Measurements from ENCODE around the gene PHYHIPL.

Gene PHYHIPL

DNA sequence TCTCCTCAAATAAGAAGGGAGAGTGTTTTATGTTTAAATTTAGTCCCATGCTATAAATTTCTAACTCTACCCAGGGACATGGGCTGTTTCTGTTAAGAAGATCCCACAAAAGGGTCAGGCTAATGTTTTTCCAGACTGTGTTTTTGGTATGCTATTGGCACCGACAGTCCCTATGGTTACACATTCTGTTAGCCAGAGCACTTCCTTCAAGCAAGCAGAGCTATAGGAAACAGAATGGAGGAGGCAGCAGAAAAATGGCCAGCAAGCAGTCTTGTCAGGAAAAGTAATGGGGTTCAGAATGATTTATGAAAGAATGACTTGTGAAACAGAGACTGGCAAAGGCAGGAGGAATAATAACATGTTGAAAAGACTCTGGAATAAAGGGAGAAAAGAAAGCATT, 44.8 kb upstream of the PHYHIPL start:
- no peaks in the 10 kb centered on the region for H3K27me3 ChIP-seq (ENCODE audit: low read depth, low read length)
- no peak overlapping the region for H3K4me3 ChIP-seq (ENCODE audit: low read length)
- TF ChIP-seq, protein P1, sequence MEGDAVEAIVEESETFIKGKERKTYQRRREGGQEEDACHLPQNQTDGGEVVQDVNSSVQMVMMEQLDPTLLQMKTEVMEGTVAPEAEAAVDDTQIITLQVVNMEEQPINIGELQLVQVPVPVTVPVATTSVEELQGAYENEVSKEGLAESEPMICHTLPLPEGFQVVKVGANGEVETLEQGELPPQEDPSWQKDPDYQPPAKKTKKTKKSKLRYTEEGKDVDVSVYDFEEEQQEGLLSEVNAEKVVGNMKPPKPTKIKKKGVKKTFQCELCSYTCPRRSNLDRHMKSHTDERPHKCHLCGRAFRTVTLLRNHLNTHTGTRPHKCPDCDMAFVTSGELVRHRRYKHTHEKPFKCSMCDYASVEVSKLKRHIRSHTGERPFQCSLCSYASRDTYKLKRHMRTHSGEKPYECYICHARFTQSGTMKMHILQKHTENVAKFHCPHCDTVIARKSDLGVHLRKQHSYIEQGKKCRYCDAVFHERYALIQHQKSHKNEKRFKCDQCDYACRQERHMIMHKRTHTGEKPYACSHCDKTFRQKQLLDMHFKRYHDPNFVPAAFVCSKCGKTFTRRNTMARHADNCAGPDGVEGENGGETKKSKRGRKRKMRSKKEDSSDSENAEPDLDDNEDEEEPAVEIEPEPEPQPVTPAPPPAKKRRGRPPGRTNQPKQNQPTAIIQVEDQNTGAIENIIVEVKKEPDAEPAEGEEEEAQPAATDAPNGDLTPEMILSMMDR (IDR thresholded peaks at IDR 0.05; ENCODE audit: low read depth, low read length): no peak
- TF ChIP-seq EZH2phosphoT487 (IDR thresholded peaks at IDR 0.05; ENCODE audit: low read depth): no peak
- no peak overlapping the region for H3K27ac ChIP-seq (ENCODE audit: low read length)
- no peaks in the 10 kb centered on the region for H3K79me2 ChIP-seq (ENCODE audit: low read length)
- H3K9me3 ChIP-seq (ENCODE audit: insufficient read depth, low read length): no peaks in the 10 kb centered on the region
- H3K9ac ChIP-seq (ENCODE audit: low read length): no peak overlapping the region
- H2AFZ ChIP-seq (ENCODE audit: low read depth, low read length): no peak overlapping the region
- no peak overlapping the region for H3K4me2 ChIP-seq (ENCODE audit: low read length)
- H3K36me3 ChIP-seq (replicated peaks; ENCODE audit: low read depth, low read length): no peaks in the 10 kb centered on the region
- no peaks in the 10 kb centered on the region for H3K4me1 ChIP-seq (ENCODE audit: low read length)
- no peaks in the 10 kb centered on the region for H4K20me1 ChIP-seq (ENCODE audit: insufficient read depth, low read length)

DNA sequence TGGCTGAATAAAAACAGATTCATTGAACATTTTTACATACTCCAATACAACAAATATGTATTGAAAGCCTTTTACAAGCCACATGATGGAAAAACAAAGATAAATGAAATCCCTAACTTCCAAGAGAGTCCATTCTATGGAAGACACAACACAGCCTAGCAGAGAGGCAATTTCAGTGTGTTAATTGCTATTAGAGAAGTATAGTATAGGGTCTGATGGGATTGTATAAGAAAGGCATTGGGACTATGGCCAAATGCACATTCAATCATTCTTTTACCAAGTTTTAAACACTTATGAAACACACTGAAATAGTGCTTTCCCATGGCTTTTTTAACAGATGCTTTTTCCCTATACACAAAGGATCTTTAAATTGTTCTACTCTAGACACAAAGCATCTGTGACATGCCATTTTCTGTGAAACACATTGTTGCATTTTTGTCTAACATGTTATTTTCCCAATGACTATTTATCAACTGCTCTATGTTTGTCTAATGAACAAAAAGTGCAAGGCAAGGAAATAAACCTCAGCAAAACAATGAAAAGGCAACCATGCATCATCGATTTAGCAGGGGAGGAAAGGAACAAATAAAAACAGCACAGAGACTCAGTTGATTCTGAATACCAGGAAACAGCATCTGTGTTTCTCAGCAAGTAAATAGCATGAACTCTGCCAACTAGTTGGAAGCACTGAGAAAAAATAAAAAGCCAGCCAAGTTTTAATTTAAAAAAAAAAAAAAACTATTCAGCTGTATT, 42.4 kb upstream of the PHYHIPL start:
- H3K27ac ChIP-seq (ENCODE audit: low read length): no peak overlapping the region
- H3K4me1 ChIP-seq (ENCODE audit: low read length): no peaks in the 10 kb centered on the region
- no peak for TF ChIP-seq EZH2phosphoT487 (IDR thresholded peaks at IDR 0.05; ENCODE audit: low read depth)
- TF ChIP-seq, protein P1 (IDR thresholded peaks at IDR 0.05; ENCODE audit: low read depth, low read length): no peak
- H3K9me3 ChIP-seq (ENCODE audit: insufficient read depth, low read length): no peaks in the 10 kb centered on the region
- no peak overlapping the region for H3K4me3 ChIP-seq (ENCODE audit: low read length)
- no peaks in the 10 kb centered on the region for H4K20me1 ChIP-seq (ENCODE audit: insufficient read depth, low read length)
- no peak overlapping the region for H2AFZ ChIP-seq (ENCODE audit: low read depth, low read length)
- H3K79me2 ChIP-seq (ENCODE audit: low read length): no peaks in the 10 kb centered on the region
- H3K4me2 ChIP-seq (ENCODE audit: low read length): no peak overlapping the region
- no peaks in the 10 kb centered on the region for H3K36me3 ChIP-seq (replicated peaks; ENCODE audit: low read depth, low read length)
- no peaks in the 10 kb centered on the region for H3K27me3 ChIP-seq (ENCODE audit: low read depth, low read length)
- H3K9ac ChIP-seq (ENCODE audit: low read length): no peak overlapping the region

DNA sequence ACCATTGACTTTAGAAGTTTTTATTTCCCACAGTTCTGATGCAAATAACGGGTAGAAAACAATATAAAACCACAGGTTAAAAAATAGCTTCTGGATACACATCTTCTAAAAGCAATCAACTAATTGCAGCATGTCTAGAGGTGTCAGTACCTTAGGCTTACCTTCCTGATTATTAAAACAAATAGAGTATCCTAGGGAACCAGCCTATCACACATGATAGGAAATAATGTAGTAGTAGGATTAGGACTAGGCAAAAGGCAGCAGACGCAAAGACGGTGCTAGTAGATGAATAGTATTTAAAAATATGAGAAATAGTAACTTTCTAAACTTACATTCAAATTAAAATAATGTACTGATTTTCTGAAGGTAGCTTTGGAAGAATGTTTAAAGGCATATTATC, 41.7 kb upstream of the PHYHIPL start:
- Histone ChIP-seq H3K9ac (ENCODE audit: low read length) (no peak overlapping the region), H3K27ac (ENCODE audit: low read length) (no peak overlapping the region), H4K20me1 (ENCODE audit: insufficient read depth, low read length) (no peaks in the 10 kb centered on the region), H3K4me1 (ENCODE audit: low read length) (no peaks in the 10 kb centered on the region), H3K9me3 (ENCODE audit: insufficient read depth, low read length) (no peaks in the 10 kb centered on the region), H3K36me3 (replicated peaks; ENCODE audit: low read depth, low read length) (no peaks in the 10 kb centered on the region), H2AFZ (ENCODE audit: low read depth, low read length) (no peak overlapping the region), H3K79me2 (ENCODE audit: low read length) (no peaks in the 10 kb centered on the region), H3K27me3 (ENCODE audit: low read depth, low read length) (no peaks in the 10 kb centered on the region), H3K4me2 (ENCODE audit: low read length) (no peak overlapping the region), H3K4me3 (ENCODE audit: low read length) (no peak overlapping the region)
- TF ChIP-seq EZH2phosphoT487 (IDR thresholded peaks at IDR 0.05; ENCODE audit: low read depth): no peak
- TF ChIP-seq, protein P1 (IDR thresholded peaks at IDR 0.05; ENCODE audit: low read depth, low read length): no peak

DNA sequence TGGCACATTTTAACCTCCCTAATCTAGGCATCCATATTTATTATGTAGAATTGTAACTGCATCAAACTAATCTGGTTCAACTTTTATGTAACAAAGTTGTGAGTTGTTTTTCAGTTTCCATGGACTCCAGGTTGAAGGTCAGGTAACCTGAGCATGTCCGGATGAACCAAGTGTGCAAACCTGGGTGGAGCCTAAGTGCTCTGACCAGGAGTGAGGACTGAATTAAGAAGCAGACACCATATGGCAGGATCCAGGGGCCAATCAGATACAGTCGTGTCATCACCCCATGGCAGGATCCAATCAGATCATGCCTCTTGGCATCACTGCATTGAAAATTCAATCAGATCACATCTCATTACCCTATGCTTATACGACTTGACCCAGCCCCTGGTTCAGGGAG, 41.2 kb upstream of the PHYHIPL start:
- no peak overlapping the region for H3K4me3 ChIP-seq (ENCODE audit: low read length)
- no peaks in the 10 kb centered on the region for H3K27me3 ChIP-seq (ENCODE audit: low read depth, low read length)
- H4K20me1 ChIP-seq (ENCODE audit: insufficient read depth, low read length): no peaks in the 10 kb centered on the region
- H3K4me1 ChIP-seq (ENCODE audit: low read length): no peaks in the 10 kb centered on the region
- no peaks in the 10 kb centered on the region for H3K9me3 ChIP-seq (ENCODE audit: insufficient read depth, low read length)
- no peaks in the 10 kb centered on the region for H3K36me3 ChIP-seq (replicated peaks; ENCODE audit: low read depth, low read length)
- H3K79me2 ChIP-seq (ENCODE audit: low read length): no peaks in the 10 kb centered on the region
- no peak overlapping the region for H2AFZ ChIP-seq (ENCODE audit: low read depth, low read length)
- no peak overlapping the region for H3K9ac ChIP-seq (ENCODE audit: low read length)
- TF ChIP-seq, protein P1 (IDR thresholded peaks at IDR 0.05; ENCODE audit: low read depth, low read length): no peak
- TF ChIP-seq EZH2phosphoT487 (IDR thresholded peaks at IDR 0.05; ENCODE audit: low read depth): no peak
- H3K27ac ChIP-seq (ENCODE audit: low read length): no peak overlapping the region
- H3K4me2 ChIP-seq (ENCODE audit: low read length): no peak overlapping the region

Measured in OCI-LY3 (cell line).